ENCODE data around the gene ABHD10. TPM values are rescaled to one million over a fixed set of nuclear protein-coding genes. Genes with fewer than 3 reads are reported as not detected.

The ABHD10 gene
- polyA plus RNA-seq, 4 donors, result 38.4 to 56.3 (median 51.3) TPM

DNA sequence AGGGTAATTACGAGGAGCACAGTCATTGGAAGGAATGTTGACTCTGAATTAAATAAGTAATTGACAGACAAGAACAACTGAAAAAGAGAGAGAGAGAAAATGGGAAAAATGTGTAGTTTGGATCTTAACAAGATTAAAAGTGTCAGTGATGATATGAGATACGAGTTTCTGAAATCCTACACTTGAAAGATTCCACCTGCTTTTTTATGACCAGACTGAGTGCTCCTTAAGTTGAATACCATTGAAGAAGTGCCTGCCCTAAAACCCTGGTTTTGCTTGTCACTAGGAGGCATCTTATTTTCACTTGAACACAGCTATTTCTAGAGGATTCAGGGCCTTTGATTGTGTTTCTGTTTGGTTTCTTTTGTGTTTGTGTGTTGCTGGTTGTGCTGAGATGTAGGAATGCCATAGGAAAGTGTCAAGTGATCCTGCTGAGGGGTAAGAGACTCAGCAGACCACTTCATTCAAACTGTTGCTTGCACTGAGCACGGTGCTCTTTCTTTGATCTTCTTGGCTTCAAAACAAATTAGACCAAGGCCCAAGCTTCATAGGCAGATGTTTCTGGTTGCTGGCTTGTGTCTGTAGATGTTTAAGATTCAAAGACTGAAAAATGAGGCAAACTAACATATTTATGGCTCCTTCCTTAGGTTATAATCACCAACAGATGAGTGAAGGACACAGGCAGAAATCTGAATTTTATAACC lies 17.2 kb upstream of the ABHD10 start:
- no peak for DNase-seq (ENCODE audit: low read depth in 4 of 4, low spot score in 3 of 4)

- DNase-seq (ENCODE audit: low read depth in 4 of 4, low spot score in 3 of 4), result no peak
These were observed 15.4 kb upstream of the ABHD10 start for GRCh38 chr3:111963424-111963823.

DNA sequence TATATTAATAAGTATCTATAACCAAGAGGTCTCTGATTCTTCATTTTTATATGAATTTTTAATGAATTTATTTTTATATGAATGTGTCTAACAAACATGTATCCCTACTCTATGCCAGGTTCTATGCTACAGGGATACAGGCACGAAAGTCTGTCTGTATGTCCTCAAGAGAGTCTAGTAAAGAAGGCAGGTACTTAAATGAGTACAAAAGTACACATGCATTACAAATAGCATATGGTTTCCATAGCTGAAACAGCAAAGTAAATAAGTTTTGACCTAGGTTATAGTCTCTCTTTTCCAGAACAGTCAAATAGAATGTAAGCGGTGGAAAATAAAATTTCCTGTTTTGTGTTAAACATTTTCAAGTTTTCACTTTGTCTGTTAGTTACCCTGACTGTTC lies 13.3 kb upstream of the ABHD10 start:
- no peak for DNase-seq (ENCODE audit: low read depth in 4 of 4, low spot score in 3 of 4)

DNA sequence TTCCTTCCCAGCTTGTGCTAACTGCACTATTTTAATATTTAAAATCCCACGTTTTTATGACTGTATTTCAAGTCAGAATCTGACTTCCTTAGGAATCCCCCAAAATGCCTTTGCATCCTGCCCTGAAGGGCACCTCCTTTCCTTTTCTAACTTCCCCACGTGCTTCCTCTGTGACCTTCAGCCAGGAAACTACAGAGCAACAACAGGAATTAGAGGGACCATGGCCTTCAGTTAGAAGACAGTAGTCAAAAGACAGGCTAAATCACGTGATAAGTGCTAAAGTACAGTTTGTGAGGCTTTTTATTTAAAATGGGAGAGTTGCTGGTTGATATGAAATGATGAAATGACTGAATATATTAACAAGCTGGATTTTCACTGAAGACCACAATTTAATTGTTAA lies 11.8 kb upstream of the ABHD10 start:
- DNase-seq (ENCODE audit: low read depth in 4 of 4, low spot score in 3 of 4), result no peak

DNA sequence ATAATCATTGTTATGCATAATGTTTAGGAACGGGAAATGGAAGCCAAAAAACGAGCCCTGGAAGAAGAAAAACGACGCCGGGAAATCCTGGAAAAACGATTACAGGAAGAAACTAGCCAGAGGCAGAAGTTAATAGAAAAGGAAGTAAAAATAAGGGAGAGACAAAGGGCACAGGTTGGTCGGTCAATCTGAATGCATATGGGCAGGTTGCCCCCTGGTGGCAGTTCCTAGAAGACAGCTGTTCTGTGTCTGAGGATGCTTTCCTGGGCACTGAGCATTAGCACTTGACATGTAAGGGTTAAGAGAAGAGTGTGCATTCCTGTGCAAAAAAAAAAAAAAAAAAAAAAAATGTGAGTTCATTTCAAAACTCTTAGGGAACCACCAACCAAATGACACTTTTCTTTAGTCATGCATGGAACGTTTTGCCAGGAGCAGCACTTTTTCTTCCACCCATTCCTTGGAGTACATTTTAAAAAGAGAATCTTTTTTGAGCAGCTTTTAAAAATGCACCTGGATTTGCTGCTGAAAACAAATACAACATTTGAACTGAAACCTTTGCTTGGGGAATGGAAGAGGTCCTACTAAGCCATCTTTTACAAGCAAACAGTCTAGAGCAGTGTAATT lies 11.1 kb upstream of the ABHD10 start:
- peak in 3 of 4 donors; percentile 67 to 76 (median 70) for DNase-seq (ENCODE audit: low read depth in 4 of 4, low spot score in 3 of 4)

DNA sequence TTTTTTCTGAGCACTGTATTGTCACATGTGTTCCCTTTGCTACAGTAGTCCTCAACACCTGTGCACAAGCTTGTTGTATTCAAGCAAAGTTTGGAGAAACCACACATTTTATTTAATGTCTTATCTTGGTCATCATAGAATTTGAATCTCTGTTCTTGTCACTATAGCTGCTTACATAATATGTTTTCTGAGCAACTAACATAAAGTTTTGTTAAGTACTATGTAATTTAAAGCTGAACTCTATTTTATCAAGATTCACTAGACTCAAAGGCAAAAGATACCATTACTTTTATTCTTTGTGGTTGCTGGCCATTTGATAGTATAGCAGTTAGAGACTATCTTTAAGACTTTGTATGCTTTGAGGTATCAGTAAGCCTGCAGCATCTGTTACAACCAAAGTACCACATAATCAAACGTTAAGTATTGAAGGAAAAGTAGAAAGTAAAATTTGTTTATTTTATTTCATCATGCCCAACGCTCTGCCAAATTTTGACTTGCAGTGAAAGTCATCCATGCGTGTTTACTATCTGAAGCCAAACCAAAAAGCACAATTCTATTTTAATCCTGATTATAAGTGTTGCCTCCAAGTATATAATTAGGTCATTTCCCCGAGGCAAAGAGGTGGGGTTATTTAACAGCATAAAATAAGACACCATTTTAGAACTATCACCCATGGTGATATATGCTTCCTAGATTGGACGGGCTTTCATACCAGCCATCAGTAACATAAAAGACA lies 10.3 kb upstream of the ABHD10 start:
- no peak for DNase-seq (ENCODE audit: low read depth in 4 of 4, low spot score in 3 of 4)

DNA sequence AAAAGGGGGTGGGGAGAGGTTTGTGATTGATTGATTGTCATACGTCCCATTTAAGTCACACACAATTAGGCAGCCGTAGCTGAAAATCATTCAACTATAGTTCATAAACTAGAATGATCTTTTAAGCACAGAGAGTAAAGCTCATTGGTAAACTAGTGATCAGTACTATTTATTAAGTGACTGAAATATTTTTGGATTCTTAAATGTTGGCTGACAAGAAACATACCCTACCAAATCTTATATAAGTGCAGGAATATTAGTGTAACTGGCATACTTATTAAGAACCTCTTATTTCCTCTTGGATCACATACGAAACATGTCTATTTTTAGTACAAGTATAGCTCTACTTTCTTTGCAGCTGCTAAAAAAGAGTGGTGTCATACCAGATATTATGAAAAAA lies 8.4 kb upstream of the ABHD10 start:
- no peak for DNase-seq (ENCODE audit: low read depth in 4 of 4, low spot score in 3 of 4)

DNA sequence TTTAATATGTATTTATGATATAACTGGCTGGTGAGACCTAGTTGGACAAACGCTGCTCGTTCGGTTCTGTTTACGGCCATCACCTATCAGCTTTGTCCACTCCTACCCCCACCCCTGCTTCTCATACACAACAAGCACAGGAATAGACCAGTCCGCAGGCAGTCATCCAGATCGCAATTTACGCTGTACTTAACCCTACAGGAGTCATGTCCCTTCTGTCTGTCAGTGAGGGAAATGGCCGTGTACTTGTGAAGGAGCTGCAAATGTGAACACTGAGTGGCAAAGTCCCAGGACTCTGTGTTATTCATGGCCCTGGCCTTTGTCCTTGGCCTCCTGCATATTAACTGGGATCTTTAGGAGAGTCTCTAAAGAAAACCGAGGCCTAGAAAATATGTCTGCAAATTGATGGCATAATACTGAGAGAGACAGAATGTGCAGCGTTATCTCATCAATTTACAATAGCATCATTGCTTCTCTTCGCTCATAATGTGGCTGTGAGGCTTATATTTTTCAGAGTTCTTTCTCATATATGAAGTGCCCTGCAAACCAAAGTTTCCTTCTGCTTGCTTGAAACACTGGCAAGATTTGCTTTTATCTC lies 7.2 kb upstream of the ABHD10 start:
- DNase-seq (ENCODE audit: low read depth in 4 of 4, low spot score in 3 of 4), result peak in 2 of 4 donors; percentile 55 to 69

DNA sequence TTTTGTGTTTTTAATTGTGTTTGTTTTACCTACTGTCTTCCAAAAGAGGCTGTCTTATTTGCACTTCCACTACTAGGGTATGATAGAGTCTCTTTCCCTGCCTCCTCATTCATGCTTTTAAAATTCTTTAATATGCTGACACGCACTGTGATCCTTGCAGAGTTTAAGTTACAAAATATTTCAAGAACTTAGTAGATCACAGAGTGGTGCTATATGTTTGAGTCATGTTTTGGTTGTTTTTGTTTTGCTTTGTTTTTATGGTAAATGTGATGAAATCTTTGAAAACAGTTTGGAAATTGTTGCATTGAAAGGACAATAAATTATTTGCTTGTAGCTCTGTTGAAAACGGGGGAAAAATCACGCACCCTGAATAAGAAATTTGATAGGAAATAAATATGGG lies 5.9 kb upstream of the ABHD10 start:
- DNase-seq (ENCODE audit: low read depth in 4 of 4, low spot score in 3 of 4), result no peak

DNA sequence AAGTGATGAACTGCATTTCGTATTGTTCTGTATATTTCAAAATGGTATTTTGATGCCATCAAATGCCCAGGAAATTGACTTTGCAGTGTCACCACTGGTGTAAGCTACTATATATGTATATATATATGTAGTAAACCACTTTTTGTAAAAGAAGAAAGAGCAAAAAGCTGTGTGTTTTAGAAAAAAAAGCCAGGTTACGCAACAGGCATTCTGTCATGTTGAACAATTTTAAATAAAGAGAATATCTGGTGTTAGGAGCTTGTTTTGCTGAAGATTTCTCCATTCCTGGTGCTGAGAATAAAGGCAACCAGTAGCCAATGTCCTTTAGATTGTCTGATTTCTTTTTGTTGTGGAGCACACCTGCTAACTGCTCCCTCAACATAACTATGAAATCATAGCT lies 3.7 kb upstream of the ABHD10 start:
- DNase-seq (ENCODE audit: low read depth in 4 of 4, low spot score in 3 of 4), result no peak

GRCh38 chr3:111976254-111976653 lies 2.6 kb upstream of the ABHD10 start:
- DNase-seq (ENCODE audit: low read depth in 4 of 4, low spot score in 3 of 4), result no peak

DNA sequence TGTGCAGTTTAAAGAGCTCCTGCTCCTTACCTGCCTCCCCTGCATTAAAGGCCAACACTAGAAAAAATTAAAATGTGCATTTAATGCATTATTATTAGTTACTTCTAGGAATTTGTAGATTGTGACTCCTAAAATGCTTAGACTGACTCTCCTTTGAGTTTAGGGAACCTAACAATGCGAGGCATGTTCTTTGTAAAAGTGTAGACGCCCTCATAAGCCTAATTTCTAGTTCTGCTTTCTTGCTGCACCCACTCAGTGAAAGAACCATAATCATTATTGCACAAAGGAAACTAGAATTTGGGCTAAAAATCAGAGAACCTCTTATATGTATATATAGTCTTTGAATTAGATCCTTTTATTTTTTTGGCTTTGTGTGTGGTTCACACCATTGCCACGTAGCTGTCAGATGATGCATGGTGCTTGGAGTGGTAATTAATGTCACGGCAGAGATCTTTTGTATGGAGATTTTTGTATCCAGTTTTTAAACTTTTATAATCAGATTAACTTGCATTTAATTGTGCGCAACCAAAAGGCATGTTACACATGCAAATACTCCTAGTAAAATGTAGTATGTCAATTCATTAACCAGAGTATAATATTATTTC lies 710 bp downstream of the ABHD10 start:
- DNase-seq (ENCODE audit: low read depth in 4 of 4, low spot score in 3 of 4), result no peak

DNA sequence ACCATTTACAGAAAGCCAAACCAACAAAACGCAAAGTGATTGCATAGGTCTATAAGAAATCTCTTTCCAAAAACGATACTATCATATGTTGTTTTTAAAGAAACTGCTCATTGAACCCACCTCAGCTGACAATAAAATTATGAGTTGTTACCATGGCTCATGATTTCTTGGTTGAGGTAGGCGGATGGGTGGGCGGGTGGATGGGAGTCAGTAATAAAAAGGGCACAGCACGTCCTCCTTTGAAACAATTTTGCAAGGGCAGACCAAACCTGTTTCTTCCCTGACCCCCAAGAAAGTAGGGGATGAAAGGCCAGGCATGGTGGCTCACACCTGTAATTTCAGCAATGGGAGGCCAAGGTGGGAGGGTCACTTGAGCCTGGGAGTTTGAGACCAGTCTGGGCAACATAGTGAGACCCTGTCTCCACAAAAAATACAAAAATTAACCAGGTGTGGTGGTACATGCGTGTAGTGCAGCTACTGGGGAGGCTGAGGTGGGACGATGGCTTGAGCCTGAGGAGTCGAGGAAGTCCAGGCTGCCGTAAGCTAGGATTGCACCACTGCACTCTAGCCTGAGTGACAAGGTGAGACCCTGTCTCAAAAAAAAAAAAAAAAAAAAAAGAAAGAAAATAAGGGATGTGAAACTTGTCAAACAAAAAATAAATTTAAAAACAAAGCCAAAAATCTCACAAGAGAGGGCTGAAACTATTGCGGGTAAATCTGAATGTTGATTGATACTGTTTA lies 2.1 kb downstream of the ABHD10 start:
- DNase-seq (ENCODE audit: low read depth in 4 of 4, low spot score in 3 of 4), result no peak

DNA sequence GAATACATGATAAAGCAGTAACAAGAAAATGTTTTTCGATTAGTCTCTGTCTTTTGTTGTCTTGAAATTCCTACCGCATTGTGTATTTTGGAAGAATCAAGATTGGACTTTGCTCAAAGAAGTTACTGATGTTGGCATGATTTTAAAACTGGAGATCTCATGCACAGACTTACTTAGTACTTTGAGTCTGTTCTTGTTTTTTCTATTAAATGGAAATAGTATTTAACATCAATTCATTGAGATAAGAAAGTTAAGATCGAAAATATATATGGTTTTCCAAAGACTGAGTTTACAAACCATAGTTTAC lies 2.6 kb downstream of the ABHD10 start:
- DNase-seq (ENCODE audit: low read depth in 4 of 4, low spot score in 3 of 4), result no peak

DNA sequence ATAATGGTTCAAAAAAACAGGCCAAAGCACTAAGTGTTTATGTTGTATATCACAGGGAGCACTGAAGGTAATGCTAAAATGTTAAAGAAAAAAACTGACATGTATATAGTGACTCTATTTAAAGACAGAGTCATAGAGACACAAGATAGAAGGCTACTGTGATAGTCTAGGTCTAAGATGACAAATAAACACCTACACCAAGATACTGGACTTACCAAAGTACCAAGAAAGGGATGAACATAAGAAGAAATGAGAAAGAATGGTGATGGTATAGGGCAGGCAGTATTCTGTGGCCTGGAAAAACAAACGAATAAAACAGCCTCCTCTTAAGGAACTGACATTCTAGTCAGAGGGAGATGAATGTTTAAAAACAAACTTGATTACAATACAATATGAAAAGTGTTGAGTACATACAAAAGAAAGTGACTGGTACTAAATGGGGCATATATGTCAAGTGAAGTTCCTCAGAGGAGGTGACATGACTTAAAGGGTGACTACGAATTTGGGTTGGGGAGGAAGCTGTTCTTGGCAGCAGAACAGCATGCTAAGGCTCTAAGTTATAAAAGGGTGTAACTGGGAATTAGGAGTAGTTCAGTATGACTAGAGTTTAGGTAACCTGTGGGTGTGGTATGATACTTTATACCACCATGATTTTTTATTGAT lies 5.9 kb downstream of the ABHD10 start:
- no peak for DNase-seq (ENCODE audit: low read depth in 4 of 4, low spot score in 3 of 4)

DNA sequence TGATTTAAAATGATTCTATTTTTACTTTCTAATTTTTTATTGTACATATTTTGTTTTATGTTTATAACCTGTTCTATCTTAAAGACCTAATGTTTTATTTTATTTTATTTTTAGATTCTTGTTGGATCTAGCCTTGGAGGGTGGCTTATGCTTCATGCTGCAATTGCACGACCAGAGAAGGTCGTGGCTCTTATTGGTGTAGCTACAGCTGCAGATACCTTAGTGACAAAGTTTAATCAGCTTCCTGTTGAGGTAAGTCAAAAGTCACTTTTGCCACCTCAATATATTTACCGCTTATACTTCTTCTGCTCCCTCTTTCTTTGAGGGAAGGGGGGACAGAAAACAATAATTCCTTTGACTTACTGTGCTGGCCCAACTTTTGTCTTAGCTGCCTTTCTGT lies 8.0 kb downstream of the ABHD10 start:
- no peak for DNase-seq (ENCODE audit: low read depth in 4 of 4, low spot score in 3 of 4)

GRCh38 chr3:111989061-111989678 lies 10.3 kb downstream of the ABHD10 start:
- no peak for DNase-seq (ENCODE audit: low read depth in 4 of 4, low spot score in 3 of 4)

DNA sequence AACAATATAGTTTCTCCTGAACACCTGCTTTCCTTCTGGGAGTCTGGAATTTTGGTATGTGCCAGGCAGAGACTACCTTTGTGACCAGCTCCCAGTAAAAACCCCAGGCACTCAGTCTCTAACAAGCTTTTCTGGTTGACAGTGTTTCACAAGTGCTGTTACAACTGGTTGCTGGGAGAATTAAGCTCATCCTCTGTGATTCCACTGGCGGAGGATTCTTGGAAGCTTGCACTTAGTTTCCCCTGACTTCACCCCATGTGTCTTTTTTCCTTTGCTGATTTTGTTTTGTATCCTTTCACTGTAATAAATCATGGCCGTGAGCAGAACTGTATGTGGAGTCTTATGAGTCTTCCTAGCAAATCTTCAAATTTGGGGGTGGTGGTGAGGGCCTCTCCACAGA lies 14.2 kb downstream of the ABHD10 start:
- DNase-seq (ENCODE audit: low read depth in 4 of 4, low spot score in 3 of 4), result no peak

DNA sequence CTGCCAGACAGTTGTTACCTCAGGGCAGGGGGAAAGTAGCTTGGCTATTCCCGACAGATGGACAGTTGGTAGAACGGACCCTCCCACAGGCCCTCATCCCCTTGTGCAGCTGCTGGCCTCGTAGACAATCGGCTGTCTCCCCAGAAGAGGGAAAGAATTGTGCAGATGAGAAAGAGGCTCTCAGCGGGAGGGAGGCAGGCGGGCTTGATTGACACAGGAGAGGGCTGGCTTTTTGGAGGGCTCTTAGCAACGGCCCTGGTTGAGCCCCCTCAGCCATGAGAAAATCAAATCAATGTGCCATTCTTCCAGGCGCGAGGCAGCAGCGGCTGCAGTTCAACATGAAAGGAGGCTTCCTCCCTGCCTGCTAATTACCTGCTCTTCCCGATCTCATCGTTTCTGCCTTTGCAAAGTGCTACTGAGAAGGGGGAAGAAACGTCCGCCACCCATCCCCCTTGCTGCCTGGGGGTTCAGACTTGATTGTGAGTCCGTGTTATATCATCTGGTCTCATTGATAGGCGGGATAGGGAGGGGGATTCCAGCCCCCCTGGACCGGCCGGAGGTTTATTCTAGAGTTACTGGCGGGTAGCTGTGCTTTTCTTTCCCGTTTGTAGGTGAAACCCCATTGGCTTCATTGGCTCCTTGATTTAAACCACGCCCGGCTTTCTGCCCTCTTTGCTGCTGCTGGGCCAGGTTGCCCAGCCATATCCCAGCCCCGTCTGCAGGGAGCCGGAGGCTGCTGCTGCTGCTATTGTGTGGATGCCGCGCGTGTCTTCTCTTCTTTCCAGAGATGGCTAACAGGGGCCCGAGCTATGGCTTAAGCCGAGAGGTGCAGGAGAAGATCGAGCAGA lies 20.0 kb downstream of the ABHD10 start, which contains the start of gene TAGLN3:
TSS of gene TAGLN3 (plus strand) at position 287 of the 848 bp plus-strand sequence. CDS start at position 788, 501 bp downstream.
- peak in 2 of 4 donors; percentile 21 to 26 for DNase-seq (ENCODE audit: low read depth in 4 of 4, low spot score in 3 of 4)

Data from left renal pelvis (tissue), 4 donors.